ENCODE measurements around the gene SPZ1.

- TF ChIP-seq CTCF (IDR thresholded peaks at IDR 0.05; ENCODE audit: low read length) (no peak), EZH2 (optimal IDR thresholded peaks at IDR 0.05; ENCODE audit: low read depth, low read length) (no peak), EZH2phosphoT487 (IDR thresholded peaks at IDR 0.05; ENCODE audit: low read length) (no peak)
These were observed 23.3 kb downstream of the SPZ1 start for GRCh38 chr5:80343067-80343466.

All from MM.1S (cell line).